GM10248 (cell line): Measurements from ENCODE around the gene TRABD.

ENCODE experiments used
- CTCF ChIA-PET: fragments of 300-600 bp; sonication (Branson Sonifier 250); formaldehyde crosslinking; extraction: SDS; loops from one replicate; lab custom pipeline; 2021; ENCODE audit warnings: antibody characterized with exemption; lab: Yijun Ruan, JAX
- POLR2A ChIA-PET: fragments of 350-650 bp; sonication (Branson Sonifier 250); formaldehyde crosslinking; extraction: SDS; loops from one replicate; lab custom pipeline; 2020; ENCODE audit warnings: antibody characterized with exemption; lab: Yijun Ruan, JAX
- DNase-seq: peaks from one replicate; pipeline ENCODE4 v3.0.0; 2012; ENCODE audit errors: extremely low spot score
- TF ChIP-seq, protein P1 (sequence below): IDR thresholded peaks from 2 replicates; pipeline ENCODE4 v1.5.1; 2012; ENCODE audit warnings: mild to moderate bottlenecking, low read depth; ENCODE audit errors: extremely low read depth, missing control alignments, control extremely low read depth

The TRABD gene

DNA sequence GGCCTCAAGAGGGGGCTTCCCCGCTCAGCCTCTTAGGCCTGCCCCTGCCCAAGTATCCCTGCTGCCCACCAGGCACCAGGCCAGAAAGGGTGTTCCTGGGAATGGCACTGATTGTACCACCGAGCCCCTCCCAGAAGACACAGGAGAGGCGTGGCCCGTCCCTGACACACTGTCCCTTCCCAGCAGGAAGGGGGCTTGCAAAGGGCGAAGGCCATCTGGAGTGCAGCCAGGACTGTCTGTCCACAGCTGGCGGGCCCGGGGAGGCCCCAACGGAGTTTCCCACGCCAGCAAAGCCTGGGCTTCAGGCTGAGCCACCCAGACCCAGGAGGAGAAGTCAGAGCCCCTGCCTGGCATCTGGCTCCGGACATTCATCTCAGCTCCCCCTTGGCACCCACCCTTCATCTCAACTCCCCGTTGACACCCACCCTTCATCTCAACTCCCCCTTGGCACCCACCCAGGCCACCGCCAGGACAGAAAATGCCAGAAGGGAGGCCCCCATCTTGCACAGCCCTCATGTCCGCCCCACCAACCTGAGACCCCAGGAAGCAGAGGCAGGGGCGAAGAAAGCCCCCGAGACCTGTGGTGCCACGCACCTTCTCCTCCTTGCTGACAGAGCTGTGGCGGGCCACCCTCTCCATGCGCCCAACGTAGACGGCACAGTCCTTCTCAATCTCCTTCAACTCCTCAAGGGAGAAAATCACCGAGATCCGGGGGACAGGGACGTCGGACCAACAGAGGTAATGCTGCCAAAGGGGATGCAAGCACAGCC, 39.7 kb downstream of the TRABD start:
- CTCF ChIA-PET = interaction anchor here (1.1 kb wide), 1 partner anchor 51 kb away, joined by 3 read pairs; no protein-coding TSS in a partner anchor
- POLR2A ChIA-PET = no interaction called here
- no peak for DNase-seq
- TF ChIP-seq, protein P1, sequence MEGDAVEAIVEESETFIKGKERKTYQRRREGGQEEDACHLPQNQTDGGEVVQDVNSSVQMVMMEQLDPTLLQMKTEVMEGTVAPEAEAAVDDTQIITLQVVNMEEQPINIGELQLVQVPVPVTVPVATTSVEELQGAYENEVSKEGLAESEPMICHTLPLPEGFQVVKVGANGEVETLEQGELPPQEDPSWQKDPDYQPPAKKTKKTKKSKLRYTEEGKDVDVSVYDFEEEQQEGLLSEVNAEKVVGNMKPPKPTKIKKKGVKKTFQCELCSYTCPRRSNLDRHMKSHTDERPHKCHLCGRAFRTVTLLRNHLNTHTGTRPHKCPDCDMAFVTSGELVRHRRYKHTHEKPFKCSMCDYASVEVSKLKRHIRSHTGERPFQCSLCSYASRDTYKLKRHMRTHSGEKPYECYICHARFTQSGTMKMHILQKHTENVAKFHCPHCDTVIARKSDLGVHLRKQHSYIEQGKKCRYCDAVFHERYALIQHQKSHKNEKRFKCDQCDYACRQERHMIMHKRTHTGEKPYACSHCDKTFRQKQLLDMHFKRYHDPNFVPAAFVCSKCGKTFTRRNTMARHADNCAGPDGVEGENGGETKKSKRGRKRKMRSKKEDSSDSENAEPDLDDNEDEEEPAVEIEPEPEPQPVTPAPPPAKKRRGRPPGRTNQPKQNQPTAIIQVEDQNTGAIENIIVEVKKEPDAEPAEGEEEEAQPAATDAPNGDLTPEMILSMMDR = no peak

DNA sequence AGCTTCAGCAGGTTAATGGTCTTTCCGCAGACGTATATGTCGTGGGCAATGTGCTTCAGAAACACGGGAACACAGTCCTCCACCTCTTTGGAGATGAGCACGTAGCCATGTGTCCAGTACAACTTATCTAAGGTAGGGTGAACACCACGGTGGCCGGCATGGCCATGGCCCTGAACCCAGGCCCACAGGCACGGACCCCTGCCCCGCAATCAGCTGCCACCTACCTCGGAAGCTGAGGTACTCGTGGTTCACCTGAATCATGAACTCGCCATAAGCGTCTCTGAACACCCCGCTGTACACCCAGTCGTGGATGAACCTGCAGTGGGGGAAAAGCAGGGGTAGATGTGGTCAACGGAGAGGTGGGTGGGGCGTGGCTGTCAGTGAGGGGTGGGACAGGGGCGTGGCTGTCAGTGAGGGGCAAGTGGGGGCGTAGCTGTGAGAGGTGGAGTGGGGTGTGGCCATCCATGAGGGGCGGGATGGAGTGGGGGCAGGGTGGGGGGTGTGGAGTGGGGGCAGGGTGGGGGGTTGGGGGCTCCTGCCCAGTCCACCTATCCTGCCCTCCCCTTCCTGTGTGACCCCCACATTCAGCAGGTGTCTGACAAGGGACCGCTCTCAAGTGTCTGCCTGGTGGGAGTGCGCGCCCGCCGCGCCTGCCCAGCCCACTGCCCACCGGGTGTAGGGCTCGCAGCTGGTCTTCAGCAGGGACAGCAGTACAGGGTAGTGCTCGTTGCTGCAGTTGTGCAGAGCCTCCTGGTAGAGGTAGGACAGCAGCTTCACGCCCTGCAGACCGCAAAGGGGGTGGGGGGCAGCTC, 40.6 kb downstream of the TRABD start:
- ChIA-PET POLR2A (no interaction called here), CTCF (interaction anchor here (0.9 to 3.2 kb wide), 3 partner anchors 14 to 50 kb away, joined by 3 to 15 read pairs (median 3); no protein-coding TSS in a partner anchor)
- no peak for DNase-seq
- TF ChIP-seq, protein P1 = no peak

DNA sequence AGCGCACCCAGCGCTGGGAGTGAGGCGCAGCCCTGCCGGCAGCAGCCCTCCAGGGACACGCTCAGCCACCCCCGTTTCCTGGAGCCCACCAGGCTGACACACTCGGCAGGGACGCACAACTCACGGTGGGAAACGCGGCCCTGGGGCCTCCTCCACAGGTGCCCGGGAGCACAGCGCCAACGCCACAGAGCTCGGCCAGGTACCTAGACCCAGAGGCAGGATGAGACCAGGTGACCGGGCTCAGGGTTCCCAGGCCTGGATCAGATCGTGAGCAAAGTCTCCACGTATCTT, 41.1 kb downstream of the TRABD start:
- ChIA-PET POLR2A (no interaction called here), CTCF (interaction anchor here (0.9 to 3.2 kb wide), 2 partner anchors 13 to 17 kb away, joined by 3 to 15 read pairs; no protein-coding TSS in a partner anchor)
- TF ChIP-seq, protein P1 = no peak
- no peak for DNase-seq

DNA sequence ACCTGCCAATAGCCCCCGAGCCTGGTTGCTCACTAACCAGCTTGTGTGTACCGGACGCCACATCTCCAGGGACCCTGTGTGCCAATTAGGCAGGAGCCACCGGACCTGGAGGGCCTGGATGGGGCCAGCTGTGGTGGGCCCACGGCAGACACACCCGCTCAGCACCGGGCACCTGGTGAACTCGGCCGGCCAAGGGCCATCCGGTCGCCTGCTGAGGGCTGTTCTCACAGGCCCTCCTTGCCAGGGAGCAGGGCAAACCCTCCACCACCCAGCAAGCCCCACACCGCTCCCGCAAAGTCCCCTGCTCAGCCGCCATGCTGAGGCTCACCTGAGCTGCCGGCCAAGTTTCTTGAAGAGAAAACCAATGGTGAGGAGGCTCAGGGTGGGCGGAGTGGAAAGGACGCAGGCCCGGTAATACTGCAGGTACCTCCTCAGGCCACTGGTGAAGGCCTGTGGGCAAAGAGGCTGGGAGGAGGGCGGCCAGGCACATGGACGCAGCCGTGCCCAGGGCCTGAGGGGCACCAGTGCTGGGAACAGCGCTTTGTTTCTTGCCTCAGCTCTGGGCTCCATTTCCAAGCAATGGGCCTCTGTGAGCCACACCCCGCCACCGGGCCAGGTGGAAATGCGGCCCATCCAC, 42.0 kb downstream of the TRABD start:
- ChIA-PET CTCF (interaction anchor here (0.9 to 3.2 kb wide), 2 partner anchors 12 to 16 kb away, joined by 3 to 15 read pairs; no protein-coding TSS in a partner anchor), POLR2A (no interaction called here)
- DNase-seq = no peak
- TF ChIP-seq, protein P1 = no peak

DNA sequence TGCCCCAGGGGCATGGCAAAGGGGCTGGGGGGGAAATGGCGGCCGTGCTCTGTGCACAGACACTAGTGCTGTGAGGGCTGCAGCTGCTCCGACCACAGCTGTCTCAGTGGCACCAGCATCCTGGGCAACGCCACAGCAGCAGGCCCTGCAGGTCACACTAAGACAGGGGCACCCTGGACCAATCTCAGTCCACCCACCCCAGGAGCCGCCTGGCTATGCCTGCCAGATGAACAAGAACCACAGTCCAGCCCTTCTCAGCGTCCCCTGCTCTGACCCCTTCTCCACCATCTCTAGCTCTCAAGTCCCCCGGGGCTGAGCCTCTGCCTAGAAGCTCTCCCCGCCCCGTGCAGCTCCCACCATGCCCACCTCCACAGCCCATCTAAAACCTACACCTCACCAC, 42.7 kb downstream of the TRABD start:
- CTCF ChIA-PET = interaction anchor here (3.2 kb wide), 1 partner anchor 12 kb away, joined by 15 read pairs; no protein-coding TSS in a partner anchor
- POLR2A ChIA-PET = no interaction called here
- TF ChIP-seq, protein P1 = no peak
- no peak for DNase-seq

DNA sequence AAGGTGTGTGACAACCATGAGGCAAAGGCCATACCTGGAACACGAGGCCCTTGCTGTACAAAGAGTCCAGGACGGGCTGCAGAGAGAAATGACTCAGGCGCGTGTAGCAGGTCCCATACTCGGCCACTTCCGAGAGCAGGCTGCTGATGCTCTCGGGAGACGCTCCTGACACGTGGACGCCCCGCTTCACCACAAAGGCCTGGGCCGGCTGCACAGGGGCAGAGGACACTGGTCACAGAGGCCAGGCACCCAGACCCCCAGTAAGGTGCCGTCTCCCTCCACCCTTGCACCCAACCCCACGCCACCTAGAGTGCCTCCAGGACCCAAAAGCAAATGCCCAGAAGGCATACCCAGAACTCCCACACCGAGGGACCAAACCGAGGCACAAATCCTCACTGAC, 43.7 kb downstream of the TRABD start:
- DNase-seq = no peak
- POLR2A ChIA-PET = no interaction called here
- TF ChIP-seq, protein P1 = no peak
- CTCF ChIA-PET = interaction anchor here (1.7 to 4.3 kb wide), 2 partner anchors 12 to 98 kb away, joined by 4 to 23 read pairs; no protein-coding TSS in a partner anchor
